GM19467 (cell line): ENCODE results near the gene TMEM41B.
A peak's percentile ranks its signal among the peaks of the same experiment; 100 is the strongest.

Experiments
- ATAC-seq: cut with Tn5 transposase; IDR thresholded peaks from one replicate; pipeline ENCODE4 v1.9.1; 2021; ENCODE audit warnings: mild to moderate bottlenecking, moderate library complexity; ENCODE audit not compliant: unreplicated experiment

Gene TMEM41B

GRCh38 chr11:9310485-9311090 is 3.8 kb downstream of the TMEM41B start:
- ATAC-seq: no peak

GRCh38 chr11:9304178-9304577 is 10.2 kb downstream of the TMEM41B start:
- ATAC-seq: no peak

- no peak for ATAC-seq
Observed at GRCh38 chr11:9302448-9302847, 11.9 kb downstream of the TMEM41B start.

GRCh38 chr11:9301720-9302119 is 12.7 kb downstream of the TMEM41B start:
- ATAC-seq: no peak

GRCh38 chr11:9293646-9294045 is 20.7 kb downstream of the TMEM41B start:
- no peak for ATAC-seq

- ATAC-seq: no peak
Observed at GRCh38 chr11:9285850-9286587, 28.4 kb downstream of the TMEM41B start.

GRCh38 chr11:9280655-9281301 is 33.6 kb downstream of the TMEM41B start:
- peak; percentile 82 for ATAC-seq

GRCh38 chr11:9277176-9277575 is 37.2 kb downstream of the TMEM41B start:
- no peak for ATAC-seq

GRCh38 chr11:9276571-9276970 is 37.8 kb downstream of the TMEM41B start:
- ATAC-seq: no peak

- ATAC-seq: no peak
Observed at GRCh38 chr11:9274499-9275258, 39.7 kb downstream of the TMEM41B start.

GRCh38 chr11:9273376-9274336 is 40.7 kb downstream of the TMEM41B start:
- no peak for ATAC-seq

- ATAC-seq: no peak
Observed at GRCh38 chr11:9269492-9270013, 44.8 kb downstream of the TMEM41B start.

- no peak for ATAC-seq
Observed at GRCh38 chr11:9267680-9268079, 46.7 kb downstream of the TMEM41B start.

GRCh38 chr11:9266926-9267325 is 47.5 kb downstream of the TMEM41B start:
- no peak for ATAC-seq

- no peak for ATAC-seq
Observed at GRCh38 chr11:9266132-9266736, 48.2 kb downstream of the TMEM41B start.

- ATAC-seq: no peak
Observed at GRCh38 chr11:9265211-9266131, 48.9 kb downstream of the TMEM41B start, which contains the start of gene DENND5A. Gene DENND5A (minus strand): TSS chr11:9265350. CDS start chr11:9265069, 281 bp downstream.

- no peak for ATAC-seq
Observed at GRCh38 chr11:9264316-9265210, 49.8 kb downstream of the TMEM41B start.
